NK-92 (cell line): ENCODE measurements around the gene BRD3OS.

Source experiments
- DNase-seq: peaks from one replicate; lab custom pipeline; 2025; ENCODE audit not compliant: unreplicated experiment; lab: John Stamatoyannopoulos, UW

Gene BRD3OS

GRCh38 chr9:134049772-134050588, 24.7 kb downstream of the BRD3OS start:
- DNase-seq = no peak

- DNase-seq = no peak
These were observed 25.4 kb downstream of the BRD3OS start for GRCh38 chr9:134050726-134051125.

DNA sequence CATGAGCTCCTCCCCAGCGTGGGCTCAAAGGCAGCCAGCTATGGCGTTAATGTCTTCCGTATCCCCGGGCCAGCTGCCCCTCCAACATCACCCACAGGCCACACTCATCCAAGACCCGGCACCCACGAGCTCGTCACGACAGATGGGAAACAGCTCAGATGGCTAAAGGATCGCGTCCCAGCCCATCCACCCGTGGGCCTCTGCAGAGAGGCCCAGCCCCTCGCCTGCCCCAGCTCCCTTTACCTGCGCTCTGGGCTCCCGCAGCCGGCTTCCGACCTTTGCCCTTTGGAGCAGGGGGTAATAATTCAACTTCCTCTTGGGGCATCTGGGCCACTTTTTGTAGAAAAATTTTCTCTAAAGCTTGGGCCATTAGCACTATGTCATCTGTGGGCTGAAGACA, 26.0 kb downstream of the BRD3OS start:
- no peak for DNase-seq

DNA sequence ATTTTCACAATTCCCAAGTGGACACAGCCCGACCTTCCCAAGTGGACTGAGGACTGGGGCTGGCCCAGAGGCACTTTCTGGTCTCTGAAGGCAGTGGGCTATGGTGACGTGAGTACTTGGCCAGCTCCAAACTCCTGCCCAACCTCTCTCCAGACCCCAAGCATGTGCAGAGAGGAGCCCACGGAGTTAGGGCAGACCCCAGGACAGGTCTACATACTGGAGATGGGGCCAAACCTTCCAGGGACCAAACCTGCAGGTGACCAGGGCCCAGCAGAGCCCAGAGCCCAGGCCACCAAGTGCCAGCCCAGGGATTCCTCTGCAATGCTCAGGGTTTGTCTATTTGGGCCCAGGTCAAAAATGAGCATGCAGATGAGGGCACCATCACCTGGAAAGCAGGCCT, 27.2 kb downstream of the BRD3OS start:
- DNase-seq = no peak

GRCh38 chr9:134052941-134053340, 27.7 kb downstream of the BRD3OS start:
- no peak for DNase-seq

- DNase-seq = no peak
These were observed 28.2 kb downstream of the BRD3OS start for GRCh38 chr9:134053401-134053871.

GRCh38 chr9:134053941-134054761, 28.9 kb downstream of the BRD3OS start:
- no peak for DNase-seq

GRCh38 chr9:134054891-134055811, 29.9 kb downstream of the BRD3OS start:
- DNase-seq = no peak

DNA sequence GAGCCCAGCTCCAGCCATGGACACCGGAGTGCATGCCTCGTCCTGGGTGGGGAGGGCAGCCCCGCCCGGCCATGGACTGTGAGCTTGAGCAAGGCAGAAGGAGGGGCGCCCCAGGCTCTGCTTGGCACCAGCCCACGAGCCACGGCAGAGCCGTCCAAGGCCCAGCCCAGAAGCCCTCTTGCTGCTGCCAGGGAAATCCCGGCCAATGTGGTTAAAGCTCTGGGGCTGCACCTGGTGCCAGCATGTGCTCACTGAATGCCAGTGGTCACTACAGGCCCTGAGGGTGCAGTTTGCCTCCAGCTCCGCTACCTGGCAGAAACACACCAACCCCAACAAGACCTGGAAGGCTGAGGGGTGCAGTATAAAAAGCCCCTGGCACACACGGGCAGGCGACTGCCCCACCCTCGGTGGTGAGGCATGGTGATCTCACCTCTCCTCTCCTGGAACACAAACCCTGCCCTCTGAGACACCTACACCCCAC, 30.7 kb downstream of the BRD3OS start:
- no peak for DNase-seq

DNA sequence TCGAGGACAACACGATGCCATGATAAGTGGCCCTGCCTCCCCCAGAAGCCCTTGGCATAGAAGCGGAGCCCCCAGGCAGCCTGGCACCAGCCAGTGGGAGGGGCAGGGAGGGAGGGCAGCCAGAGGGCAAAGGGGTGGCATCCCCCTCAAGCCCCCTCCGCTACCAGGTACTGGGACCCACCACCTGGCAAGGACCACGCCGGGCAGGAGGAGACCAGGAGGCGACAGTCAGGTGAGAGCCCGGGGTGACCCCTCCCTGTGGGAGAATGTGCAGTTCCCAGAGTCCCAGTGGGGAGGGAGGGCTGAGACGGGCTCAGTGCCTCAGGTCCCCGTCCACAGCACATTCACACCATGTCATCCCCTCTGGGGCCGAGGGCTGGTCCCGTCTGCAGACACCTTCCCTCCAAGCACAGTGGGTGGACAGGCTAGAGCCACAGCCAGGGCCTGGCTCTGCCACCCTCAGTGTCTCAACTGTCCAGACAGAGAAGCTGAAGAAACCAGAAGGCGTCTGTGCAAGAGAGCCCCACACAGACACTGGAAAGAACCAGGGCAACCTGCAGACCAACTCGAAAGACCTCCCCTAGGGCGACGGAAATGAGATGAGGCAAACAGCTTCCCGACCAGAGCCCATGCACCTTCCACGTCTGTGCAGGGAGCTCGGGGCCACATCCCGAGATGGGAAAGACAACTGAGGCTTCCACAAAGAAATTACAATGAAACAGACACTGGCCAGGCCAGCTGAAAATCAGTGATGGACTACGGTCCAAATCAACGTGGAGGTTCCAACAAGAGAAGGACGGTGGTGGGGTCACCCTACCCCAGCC, 31.4 kb downstream of the BRD3OS start:
- no peak for DNase-seq

- no peak for DNase-seq
These were observed 32.0 kb downstream of the BRD3OS start for GRCh38 chr9:134057307-134057657.

DNA sequence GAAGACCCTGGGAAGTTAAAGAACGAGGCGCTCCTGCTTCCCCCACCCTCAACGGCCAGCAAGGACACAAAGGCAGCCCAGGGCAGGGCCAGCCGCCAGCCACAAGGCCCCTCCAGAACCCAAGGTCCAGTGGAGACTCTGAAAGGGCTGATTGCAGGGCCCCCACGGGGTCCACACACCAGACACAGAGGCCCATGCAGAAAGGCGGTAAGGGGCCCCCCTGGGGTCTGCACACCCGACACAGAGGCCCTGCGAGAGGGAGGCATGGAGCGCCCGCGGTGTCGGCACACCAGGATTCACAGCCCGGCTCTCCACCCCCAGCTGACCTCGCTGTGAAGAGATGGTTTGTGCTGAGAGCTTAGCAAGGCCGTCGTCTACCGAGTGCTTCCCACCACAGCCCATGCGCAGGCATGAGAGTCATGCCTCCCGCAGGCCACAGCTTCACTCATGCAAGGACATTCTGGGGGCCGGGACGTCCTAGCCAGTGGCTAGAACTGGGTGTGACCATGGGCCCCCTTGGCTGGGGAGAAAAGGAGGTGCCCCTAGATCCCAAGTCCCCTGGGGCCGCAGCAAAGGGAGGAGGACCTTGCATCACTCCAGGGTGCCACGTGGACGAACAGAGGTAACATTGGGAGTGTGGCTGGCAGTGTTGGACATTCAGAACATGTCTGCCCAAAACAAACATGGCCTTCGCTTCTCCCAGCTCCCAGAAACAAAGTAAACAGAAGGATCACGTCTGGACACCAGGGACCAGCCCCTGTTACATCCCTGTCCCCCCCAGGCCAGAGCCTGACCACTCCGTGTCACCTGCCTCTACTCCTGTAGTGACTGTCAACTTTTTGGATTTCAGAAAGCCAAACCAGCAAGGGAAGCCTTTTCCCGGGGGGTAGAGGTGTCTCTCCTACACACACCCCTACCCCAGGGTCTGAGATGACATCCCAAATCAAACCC, 32.7 kb downstream of the BRD3OS start:
- DNase-seq = no peak

DNA sequence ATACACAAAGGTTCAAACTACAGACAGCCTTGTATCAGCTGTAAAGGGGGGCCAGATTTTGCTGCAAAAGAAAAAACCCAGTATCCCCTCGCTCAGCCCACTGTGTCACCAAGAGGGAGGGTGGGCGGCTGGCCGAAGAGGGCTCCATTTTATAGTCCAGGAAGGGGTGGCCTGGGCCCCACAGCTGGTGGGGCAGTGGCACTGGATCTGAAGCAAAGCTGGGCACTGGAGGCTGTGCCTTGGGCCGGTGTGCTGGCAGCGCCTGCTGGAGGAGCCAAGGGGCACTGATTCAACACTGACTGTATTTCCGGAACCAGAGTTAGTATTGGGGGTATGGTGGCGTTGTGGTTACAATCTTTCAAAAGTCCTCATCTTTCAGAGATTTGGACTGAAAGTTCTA, 33.4 kb downstream of the BRD3OS start:
- no peak for DNase-seq

GRCh38 chr9:134059188-134059641, 33.9 kb downstream of the BRD3OS start:
- DNase-seq = no peak

- no peak for DNase-seq
These were observed 34.5 kb downstream of the BRD3OS start for GRCh38 chr9:134059661-134060395.

- DNase-seq = no peak
These were observed 35.3 kb downstream of the BRD3OS start for GRCh38 chr9:134060546-134060945.

GRCh38 chr9:134061019-134061687, 35.9 kb downstream of the BRD3OS start:
- no peak for DNase-seq
